Astrocyte of the spinal cord (primary cell): ENCODE results near the gene ADAMTS7.
"Not testable (repeated sequence)": the region's sequence is repeated elsewhere in the genome, so short reads cannot be mapped to it uniquely, and the experiment has no call there.

Experiments used
- DNase-seq: peaks from one replicate; pipeline ENCODE4 v3.0.0; 2011; ENCODE audit warnings: low read depth, low spot score
- H3K4me3 ChIP-seq: 2 replicates; pipeline ENCODE4 v1.5.1; 2011; ENCODE audit warnings: low read depth, mild to moderate bottlenecking, low read length, moderate library complexity
- CTCF ChIP-seq: IDR thresholded peaks from 2 replicates; pipeline ENCODE4 v1.5.1; 2012; ENCODE audit warnings: low read depth, mild to moderate bottlenecking, low read length, inconsistent platforms
- in situ Hi-C: cut with HindIII; loops from 2 replicates; pipeline ENCODE4 v1.10.0; 2017; ENCODE audit warnings: low sequenced_read_pairs

Gene ADAMTS7

GRCh38 chr15:78734451-78735064 is 76.7 kb downstream of the ADAMTS7 start:
- DNase-seq: no peak
- no peak overlapping the region for H3K4me3 ChIP-seq
- in situ Hi-C loops: no loop called here
- no peak for TF ChIP-seq CTCF

GRCh38 chr15:78732634-78733033 is 78.6 kb downstream of the ADAMTS7 start:
- H3K4me3 ChIP-seq: no peak overlapping the region
- in situ Hi-C loops: no loop called here
- no peak for TF ChIP-seq CTCF
- DNase-seq: no peak

GRCh38 chr15:78730955-78731354 is 80.3 kb downstream of the ADAMTS7 start:
- in situ Hi-C loops: no loop called here
- no peak overlapping the region for H3K4me3 ChIP-seq
- no peak for TF ChIP-seq CTCF
- DNase-seq: no peak

- in situ Hi-C loops, H3K4me3 ChIP-seq: not testable (repeated sequence)
- peak; percentile 22 for DNase-seq
Observed at GRCh38 chr15:78728427-78728826, 82.8 kb downstream of the ADAMTS7 start.

GRCh38 chr15:78727561-78727960 is 83.7 kb downstream of the ADAMTS7 start:
- TF ChIP-seq CTCF: no peak
- no peak overlapping the region for H3K4me3 ChIP-seq
- in situ Hi-C loops: no loop called here
- peak; percentile 47 for DNase-seq

- DNase-seq: peak; percentile 5
- no peak for TF ChIP-seq CTCF
- in situ Hi-C loops: no loop called here
- H3K4me3 ChIP-seq: no peak overlapping the region
Observed at GRCh38 chr15:78726870-78727551, 84.3 kb downstream of the ADAMTS7 start.

- DNase-seq, H3K4me3 ChIP-seq, in situ Hi-C loops: not testable (repeated sequence)
Observed at GRCh38 chr15:78719819-78720450, 91.3 kb downstream of the ADAMTS7 start.
